Mesenchymal stem cell (in vitro differentiated cells and primary cell): ENCODE measurements around the gene TSPAN10.

Source experiments
- DNase-seq: peaks from one replicate; pipeline ENCODE4 v3.0.0-alpha.2; 2013
- H2AFZ ChIP-seq: one replicate; pipeline ENCODE4 v1.6.1; 2013; ENCODE audit warnings: low read depth, mild to moderate bottlenecking, control low read depth, inconsistent platforms, low read length, moderate library complexity
- H2AK5ac ChIP-seq: 2 replicates; pipeline ENCODE4 v1.6.1; 2013; ENCODE audit warnings: low read length, moderate library complexity, mild to moderate bottlenecking, inconsistent platforms; ENCODE audit not compliant: severe bottlenecking
- H2BK120ac ChIP-seq: one replicate; pipeline ENCODE4 v1.6.1; 2013; ENCODE audit warnings: low read depth, mild to moderate bottlenecking, inconsistent platforms, low read length, moderate library complexity
- H2BK12ac ChIP-seq, 2 experiments: one replicate each; pipeline ENCODE4 v1.6.1; 2013; ENCODE audit warnings: inconsistent platforms in 2 of 2, low read length in 2 of 2, mild to moderate bottlenecking in 2 of 2, moderate library complexity in 2 of 2, control low read depth in 1 of 2
- H2BK15ac ChIP-seq: one replicate; pipeline ENCODE4 v1.6.1; 2013; ENCODE audit warnings: mild to moderate bottlenecking, low read depth, inconsistent platforms; ENCODE audit not compliant: poor library complexity, severe bottlenecking
- H2BK5ac ChIP-seq: 2 replicates; pipeline ENCODE4 v1.6.1; 2013; ENCODE audit warnings: low read depth, mild to moderate bottlenecking, low read length, control low read depth, inconsistent platforms; ENCODE audit not compliant: poor library complexity, severe bottlenecking
- H3K14ac ChIP-seq, 2 experiments: one replicate each; pipeline ENCODE4 v1.6.1; 2013; ENCODE audit warnings: inconsistent platforms in 2 of 2, low read length in 2 of 2, control low read depth in 1 of 2, mild to moderate bottlenecking in 1 of 2, moderate library complexity in 1 of 2
- H3K18ac ChIP-seq, 2 experiments: one replicate each; pipeline ENCODE4 v1.6.1; 2013; ENCODE audit warnings: inconsistent platforms in 2 of 2, low read length in 2 of 2, control low read depth in 1 of 2, low read depth in 1 of 2, mild to moderate bottlenecking in 1 of 2
- H3K23ac ChIP-seq, 2 experiments: one replicate each; pipeline ENCODE4 v1.6.1; 2013; ENCODE audit warnings: inconsistent platforms in 2 of 2, low read length in 2 of 2, mild to moderate bottlenecking in 2 of 2, moderate library complexity in 2 of 2, control low read depth in 1 of 2
- H3K27ac ChIP-seq: 2 replicates; pipeline ENCODE4 v1.5.1; 2013; ENCODE audit warnings: mild to moderate bottlenecking, moderate library complexity, low read length, control low read depth, inconsistent platforms; ENCODE audit not compliant: poor library complexity, severe bottlenecking
- H3K27me3 ChIP-seq, 2 experiments: 2 replicates each; pipeline versions ENCODE4 v1.6.1 to v1.7.0; 2013; ENCODE audit warnings: low read length in 2 of 2, mild to moderate bottlenecking in 2 of 2, moderate library complexity in 2 of 2, control low read depth in 1 of 2, inconsistent platforms in 1 of 2; ENCODE audit not compliant: control insufficient read depth in 1 of 2, insufficient read depth in 1 of 2
- H3K36me3 ChIP-seq, 2 experiments: 2 replicates each; pipeline versions ENCODE4 v1.6.1 to v1.7.0; 2013; ENCODE audit warnings: low read length in 2 of 2, control low read depth in 1 of 2, inconsistent platforms in 1 of 2, low read depth in 1 of 2, mild to moderate bottlenecking in 1 of 2; ENCODE audit not compliant: insufficient read depth in 2 of 2, control insufficient read depth in 1 of 2
- H3K4ac ChIP-seq, 2 experiments: one replicate each; pipeline ENCODE4 v1.6.1; 2013; ENCODE audit warnings: inconsistent platforms in 2 of 2, low read length in 2 of 2, mild to moderate bottlenecking in 2 of 2, moderate library complexity in 2 of 2, control low read depth in 1 of 2, low read depth in 1 of 2
- H3K4me1 ChIP-seq: 2 replicates; pipeline ENCODE4 v1.6.1; 2013; ENCODE audit warnings: low read depth, low read length, control low read depth; ENCODE audit not compliant: control insufficient read depth, insufficient read depth
- H3K4me2 ChIP-seq: 2 replicates; pipeline ENCODE4 v1.6.1; 2013; ENCODE audit warnings: low read length, mild to moderate bottlenecking, inconsistent platforms; ENCODE audit not compliant: poor library complexity, severe bottlenecking
- H3K4me3 ChIP-seq, 2 experiments: 2 replicates each; pipeline versions ENCODE4 v1.5.1 to v1.7.0; 2013; ENCODE audit warnings: low read length in 2 of 2, mild to moderate bottlenecking in 2 of 2, control low read depth in 1 of 2, low read depth in 1 of 2; ENCODE audit not compliant: insufficient read depth in 1 of 2
- H3K79me1 ChIP-seq: replicated peaks from 2 replicates; pipeline ENCODE4 v1.6.1; 2013; ENCODE audit warnings: mild to moderate bottlenecking, control low read depth, low read length, inconsistent platforms; ENCODE audit not compliant: poor library complexity, severe bottlenecking
- H3K9ac ChIP-seq: 2 replicates; pipeline ENCODE4 v1.7.0; 2013; ENCODE audit warnings: mild to moderate bottlenecking, low read length, moderate library complexity
- H3K9me3 ChIP-seq: 2 replicates; pipeline ENCODE4 v1.7.0; 2013; ENCODE audit warnings: mild to moderate bottlenecking, low read length; ENCODE audit not compliant: control insufficient read depth
- H4K8ac ChIP-seq: one replicate; pipeline ENCODE4 v1.6.1; 2013; ENCODE audit warnings: inconsistent platforms, mild to moderate bottlenecking, low read length, moderate library complexity
- H4K91ac ChIP-seq: one replicate; pipeline ENCODE4 v1.6.1; 2013; ENCODE audit warnings: mild to moderate bottlenecking, low read length, inconsistent platforms
- WGBS: methylation state at CpG from one replicate; pipeline ENCODE4 v1.1.7; 2013; ENCODE audit warnings: mixed read lengths; 5-methylcytosine and 5-hydroxymethylcytosine counted together

TSPAN10 gene

DNA sequence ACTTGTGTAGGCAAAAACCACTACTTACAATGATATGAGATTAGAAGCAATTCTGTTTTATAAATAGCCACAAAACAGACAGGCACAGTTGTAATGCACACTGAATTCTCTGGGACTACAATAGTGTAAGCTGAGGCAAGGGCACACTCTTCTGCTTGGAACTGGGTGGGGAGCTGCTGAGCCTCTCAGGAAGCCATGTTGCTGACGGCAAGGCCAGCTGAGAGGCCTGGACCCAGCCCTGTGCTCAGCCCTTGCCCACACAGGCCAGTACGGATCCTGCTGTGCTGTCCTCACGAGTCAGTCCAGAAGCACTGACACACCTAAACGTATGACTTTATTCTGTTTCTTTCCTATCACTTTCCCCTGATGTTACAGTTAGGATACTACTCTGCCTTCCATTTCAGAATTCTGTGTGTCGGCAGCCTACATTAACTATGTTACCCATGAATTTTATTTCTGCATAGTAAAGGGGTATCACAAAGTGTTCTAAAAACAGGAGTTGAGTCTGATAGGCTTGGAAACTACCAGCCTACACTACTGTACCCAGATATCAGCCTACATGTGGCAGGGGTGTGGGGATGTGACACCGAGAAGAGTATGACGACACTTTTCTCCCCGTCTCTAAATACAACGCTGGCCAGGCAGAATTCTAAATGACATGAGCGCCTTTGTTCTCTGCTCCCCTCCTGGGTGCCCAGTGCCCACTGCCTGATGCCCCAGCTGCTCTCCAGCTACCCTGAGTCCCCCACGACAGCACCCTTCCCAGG lies 43.7 kb upstream of the TSPAN10 start:
- Histone ChIP-seq H3K36me3 (peaks cover 75 to 81% of the 10 kb centered on the region in 2 experiments), H3K14ac (no peak overlapping the region), H3K9me3 (no peaks in the 10 kb centered on the region), H3K79me1 (peaks cover 50% of the 10 kb centered on the region), H3K23ac (no peak overlapping the region), H2BK120ac (no peak overlapping the region), H3K4ac (no peak overlapping the region), H2BK12ac (no peak overlapping the region), H2AK5ac (peak overlapping the region; percentile 7), H2BK15ac (no peak overlapping the region), H4K91ac (no peak overlapping the region), H3K4me2 (no peak overlapping the region), H3K18ac (no peak overlapping the region), H2AFZ (no peak overlapping the region), H2BK5ac (no peak overlapping the region), H3K27ac (no peak overlapping the region), H3K27me3 (no peaks in the 10 kb centered on the region), H3K4me3 (no peak overlapping the region), H3K9ac (no peak overlapping the region), H4K8ac (no peak overlapping the region), H3K4me1 (peaks cover 3% of the 10 kb centered on the region)
- WGBS: 99% methylated on average over 10 of the region's 11 CpGs
- no peak for DNase-seq

DNA sequence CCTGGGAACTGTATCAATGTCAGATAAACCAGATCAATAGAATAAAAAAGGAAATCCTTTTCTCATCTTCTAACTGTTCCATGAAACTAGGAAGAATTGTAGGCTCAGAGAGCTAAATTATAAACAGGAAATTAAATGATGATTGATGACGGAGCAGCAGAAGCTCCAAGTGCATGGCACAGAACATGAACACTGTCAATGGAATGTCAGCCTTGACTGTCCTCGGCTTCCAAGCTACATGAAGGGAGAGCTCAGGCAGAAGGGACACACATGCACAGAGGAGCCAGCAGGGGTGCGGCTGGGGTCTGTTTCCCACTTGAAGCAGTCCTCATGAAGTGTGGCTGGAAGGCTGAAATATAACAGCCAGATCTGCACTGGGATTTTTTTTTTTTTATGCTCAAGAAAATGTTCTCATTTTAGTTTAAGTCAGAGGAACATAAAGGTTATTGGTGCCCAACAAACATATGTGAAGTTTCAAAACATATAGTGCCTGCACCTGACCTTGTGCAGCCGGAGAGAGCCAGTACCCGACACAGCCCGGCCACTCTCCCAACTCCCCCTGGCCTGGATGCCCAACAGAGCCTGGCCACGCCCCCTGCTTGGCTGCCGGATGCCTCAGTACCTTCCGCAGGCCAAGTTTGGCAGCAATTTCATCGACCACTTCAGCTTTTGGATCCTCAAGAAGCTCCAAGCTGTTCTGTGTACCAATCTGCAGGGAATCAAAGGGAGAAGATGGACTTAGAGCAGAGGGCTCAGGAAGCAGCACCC lies 37.1 kb upstream of the TSPAN10 start:
- Histone ChIP-seq H3K9me3 (no peaks in the 10 kb centered on the region), H2AK5ac (peak overlapping the region; percentile 21), H3K79me1 (peaks cover 32% of the 10 kb centered on the region), H3K23ac (no peak overlapping the region), H2AFZ (no peak overlapping the region), H3K14ac (no peak overlapping the region), H3K36me3 (peaks cover 63 to 80% of the 10 kb centered on the region in 2 experiments), H3K4me1 (peaks cover 15% of the 10 kb centered on the region), H2BK15ac (no peak overlapping the region), H3K9ac (peak overlapping the region; percentile 13), H3K4me3 (no peak overlapping the region), H4K8ac (no peak overlapping the region), H3K27ac (no peak overlapping the region), H3K4ac (no peak overlapping the region), H2BK5ac (no peak overlapping the region), H3K27me3 (no peaks in the 10 kb centered on the region), H2BK12ac (peak overlapping the region in 1 of 2 experiments; percentile 44), H4K91ac (no peak overlapping the region), H3K18ac (no peak overlapping the region), H3K4me2 (no peak overlapping the region), H2BK120ac (no peak overlapping the region)
- peak; percentile 84 for DNase-seq
- WGBS: 54% methylated on average over 10 of the region's 10 CpGs

GRCh38 chr17:81601525-81602120 lies 35.4 kb upstream of the TSPAN10 start:
- Histone ChIP-seq H2BK5ac (no peak overlapping the region), H2BK120ac (no peak overlapping the region), H3K4me3 (no peak overlapping the region), H2AK5ac (peak overlapping the region; percentile 82), H3K4me1 (peaks cover 15% of the 10 kb centered on the region), H3K79me1 (peaks cover 29% of the 10 kb centered on the region), H3K9me3 (no peaks in the 10 kb centered on the region), H3K27ac (peak overlapping the region; percentile 44), H3K4ac (no peak overlapping the region), H4K91ac (no peak overlapping the region), H2BK12ac (no peak overlapping the region), H4K8ac (no peak overlapping the region), H2AFZ (no peak overlapping the region), H3K14ac (no peak overlapping the region), H3K23ac (no peak overlapping the region), H3K18ac (peak overlapping the region in 1 of 2 experiments; percentile 21), H3K9ac (peak overlapping the region; percentile 13), H3K27me3 (no peaks in the 10 kb centered on the region), H3K36me3 (peaks cover 60 to 82% of the 10 kb centered on the region in 2 experiments), H3K4me2 (no peak overlapping the region), H2BK15ac (no peak overlapping the region)
- WGBS: 30% methylated on average over 6 of the region's 9 CpGs
- peak; percentile 81 for DNase-seq
